GM19025 (cell line): ENCODE data around the gene HCFC1R1.
"Not testable (repeated sequence)": the region's sequence is repeated elsewhere in the genome, so short reads cannot be mapped to it uniquely, and the experiment has no call there.

Experiments
- ATAC-seq: cut with Tn5 transposase; IDR thresholded peaks from one replicate; pipeline ENCODE4 v1.9.1; 2021; ENCODE audit warnings: mild to moderate bottlenecking, low read depth, moderate library complexity; ENCODE audit not compliant: unreplicated experiment

The HCFC1R1 gene

DNA sequence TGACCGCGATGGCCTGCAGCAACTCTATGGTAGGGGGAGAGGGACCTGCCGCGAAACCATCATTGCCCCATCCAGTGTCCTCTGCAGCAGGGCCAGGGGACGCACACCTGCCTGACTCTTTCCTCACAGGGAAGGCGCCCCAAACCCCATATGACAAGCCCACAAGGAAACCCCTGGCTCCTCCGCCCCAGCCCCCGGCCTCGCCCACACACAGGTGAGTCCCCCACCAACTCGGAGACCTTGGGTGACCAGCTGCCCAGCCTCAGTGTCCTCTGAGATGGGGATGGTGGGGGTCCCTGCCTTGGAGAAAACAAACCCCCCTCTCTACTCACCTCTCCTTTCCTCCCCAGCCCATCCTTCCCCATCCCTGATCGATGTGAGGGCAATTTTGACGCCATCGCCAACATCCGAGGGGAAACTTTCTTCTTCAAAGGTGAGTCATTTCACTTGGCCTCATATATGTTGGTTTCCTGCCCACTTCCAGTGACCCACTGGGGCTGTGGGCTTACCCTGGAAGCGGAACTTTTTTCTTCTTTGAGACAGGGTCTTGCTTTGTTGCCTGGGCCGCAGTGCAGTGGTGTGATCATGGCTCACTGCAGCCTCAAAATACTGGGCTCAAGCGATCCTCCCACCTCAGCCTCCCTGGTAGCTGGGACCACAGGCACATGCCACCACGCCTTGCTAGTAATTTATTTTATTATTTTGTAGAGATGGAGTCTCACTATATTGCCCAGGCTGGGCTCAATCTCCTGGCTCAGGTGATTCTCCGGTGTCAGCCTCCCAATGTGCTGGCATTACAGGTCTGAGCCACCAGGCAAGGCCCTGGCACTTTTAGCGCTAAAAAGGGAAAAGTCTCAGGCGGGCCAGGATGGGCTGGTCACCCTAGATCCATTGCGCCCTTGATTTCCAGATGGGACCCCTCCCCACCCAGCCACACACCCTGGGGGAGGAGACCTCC lies 33.7 kb upstream of the HCFC1R1 start:
- ATAC-seq, result no peak

DNA sequence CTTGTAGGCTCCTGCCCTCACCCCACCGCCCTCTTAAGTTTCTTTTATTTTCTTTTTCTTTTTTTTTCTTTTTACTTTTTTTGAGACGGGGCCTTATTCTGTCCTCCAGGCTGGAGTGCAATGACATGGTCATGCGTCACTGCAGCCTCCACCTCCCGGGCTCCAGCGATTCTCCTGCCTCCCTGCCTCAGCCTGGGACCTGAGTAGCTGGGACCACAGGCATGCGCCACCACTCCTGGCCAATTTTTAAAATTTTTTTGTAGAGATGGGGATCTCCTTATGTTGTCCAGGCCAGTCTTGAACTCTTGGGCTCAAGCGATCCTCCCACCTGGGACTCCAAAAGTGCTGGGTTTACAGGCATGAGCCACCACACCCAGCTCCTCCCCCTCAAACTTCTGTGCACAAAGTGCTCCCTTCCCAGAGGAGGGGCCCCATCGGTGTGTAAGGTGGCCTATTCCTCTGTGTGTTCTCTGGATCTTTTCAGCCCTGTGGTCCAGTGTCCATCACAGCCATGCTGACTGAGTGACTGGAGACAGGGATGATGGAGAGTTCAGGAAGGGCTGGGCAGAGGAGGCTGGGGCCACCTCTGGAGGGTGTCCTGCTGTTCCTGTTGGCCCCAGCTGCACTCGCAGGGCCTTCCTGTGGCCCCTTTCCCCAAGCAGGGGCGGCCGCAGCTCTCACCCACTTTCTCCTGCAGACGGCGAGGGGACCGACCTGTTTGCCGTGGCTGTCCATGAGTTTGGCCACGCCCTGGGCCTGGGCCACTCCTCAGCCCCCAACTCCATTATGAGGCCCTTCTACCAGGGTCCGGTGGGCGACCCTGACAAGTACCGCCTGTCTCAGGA lies 32.8 kb upstream of the HCFC1R1 start:
- no peak for ATAC-seq

DNA sequence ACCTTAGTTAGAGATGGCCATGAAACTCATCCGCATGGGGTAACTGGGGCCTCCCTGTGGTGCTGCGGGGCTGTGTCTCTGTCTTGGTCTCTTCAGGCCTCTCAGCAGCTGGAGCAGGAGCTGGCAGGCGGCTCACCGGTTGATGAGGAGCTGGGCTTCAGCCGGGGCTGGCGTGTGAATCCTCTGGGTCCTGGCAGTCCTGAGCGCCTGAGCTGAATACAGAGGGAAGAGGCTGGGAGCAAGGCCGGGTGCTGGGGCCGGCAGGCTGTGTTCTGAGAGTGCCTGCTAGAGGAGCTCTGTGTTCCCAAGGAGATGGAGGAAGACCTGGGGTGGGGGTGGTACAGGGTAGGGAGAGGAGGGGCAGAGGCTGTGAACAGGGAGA lies 32.0 kb upstream of the HCFC1R1 start:
- not testable (repeated sequence) for ATAC-seq

DNA sequence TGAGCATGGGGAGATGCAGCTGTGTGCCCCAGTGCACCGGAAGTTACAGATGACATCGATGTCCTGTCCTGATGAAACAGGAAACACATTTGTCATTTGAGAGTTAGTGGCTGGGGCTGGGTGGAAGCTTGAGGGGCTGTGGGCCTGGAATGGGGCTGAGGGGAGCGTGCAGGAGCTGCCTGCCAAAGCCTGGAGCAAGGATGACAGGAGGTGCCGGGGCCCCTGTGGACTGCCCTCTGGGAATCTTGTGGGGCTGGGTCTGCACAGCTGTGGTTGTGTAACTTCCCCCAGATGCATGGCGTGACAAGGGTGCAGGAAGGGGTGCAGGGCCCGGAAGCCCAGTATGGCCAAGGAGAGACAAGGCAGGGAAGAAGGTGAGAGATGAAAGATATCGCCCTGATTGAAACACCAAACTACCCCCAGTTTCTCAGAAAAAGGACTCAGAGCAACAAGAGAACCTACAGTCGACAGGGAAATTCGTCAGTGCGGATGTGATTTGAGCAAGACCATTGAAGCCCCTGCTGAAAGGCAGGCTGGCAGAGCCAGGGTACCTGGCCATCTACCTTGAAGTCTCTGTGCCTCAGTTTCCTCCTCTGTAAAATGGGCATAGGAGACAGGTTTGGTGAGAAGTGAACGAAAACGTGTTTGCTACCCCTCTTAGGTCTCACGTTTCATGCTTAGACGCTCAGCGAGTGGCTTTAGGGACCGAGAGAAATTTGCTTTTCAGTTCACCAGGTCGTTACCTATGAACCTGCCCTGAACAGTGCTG lies 31.4 kb upstream of the HCFC1R1 start:
- no peak for ATAC-seq

DNA sequence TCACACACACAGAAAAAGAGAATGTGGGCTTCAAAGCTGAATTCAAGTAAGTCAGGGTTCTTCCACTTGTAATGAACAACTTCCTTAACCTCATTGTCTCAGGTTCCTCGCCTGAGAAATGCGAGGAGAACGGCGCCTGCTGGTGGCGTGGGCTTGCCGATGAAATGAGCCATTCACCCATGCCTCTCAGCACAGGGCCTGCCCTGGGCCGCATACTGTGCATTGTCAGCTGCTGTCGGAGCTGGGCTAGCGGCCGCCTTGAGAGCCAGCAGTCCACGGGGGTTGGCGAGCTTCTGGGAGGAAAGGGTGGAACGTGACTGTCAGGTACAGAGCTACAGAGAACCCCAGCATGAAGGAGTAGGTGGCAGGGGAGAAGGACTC lies 29.6 kb upstream of the HCFC1R1 start:
- ATAC-seq, result not testable (repeated sequence)

DNA sequence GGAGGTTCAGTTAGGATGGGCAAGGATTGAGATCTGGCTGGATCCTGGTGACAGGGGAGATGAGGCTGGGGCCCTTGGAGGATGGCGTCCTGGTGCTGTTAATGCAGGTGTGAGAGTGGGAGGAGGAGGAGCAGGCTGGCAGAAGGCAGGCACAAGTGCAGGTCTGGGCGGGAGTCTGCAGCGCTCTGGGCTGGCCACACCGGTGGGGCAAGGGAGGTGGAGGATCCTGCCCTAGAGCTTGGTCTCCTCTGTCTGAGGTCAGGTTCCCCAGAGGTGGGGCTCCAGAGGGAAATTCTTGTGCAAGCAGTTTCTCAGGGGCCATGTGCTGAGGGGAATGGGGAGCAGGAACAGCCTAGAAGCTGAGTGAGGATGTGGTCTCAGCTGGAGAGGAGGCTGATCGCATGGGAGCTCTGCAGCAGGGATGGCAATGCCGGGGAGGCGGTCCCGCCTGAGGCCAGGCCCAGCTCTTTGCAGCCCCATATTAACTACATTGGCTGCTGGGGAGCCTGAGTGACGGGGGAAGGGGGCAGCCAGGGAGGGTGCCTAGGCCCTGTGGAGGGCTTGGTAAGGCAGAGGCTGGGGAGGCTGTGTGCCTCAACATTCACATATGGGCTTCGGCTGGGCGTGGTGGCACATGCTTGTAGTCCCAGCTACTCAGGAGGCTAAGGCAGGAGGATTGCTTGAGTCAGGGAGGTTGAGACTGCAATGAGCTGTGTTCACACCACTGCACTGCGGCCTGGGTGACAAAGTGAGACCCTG lies 29.0 kb upstream of the HCFC1R1 start:
- ATAC-seq, result not testable (repeated sequence)

DNA sequence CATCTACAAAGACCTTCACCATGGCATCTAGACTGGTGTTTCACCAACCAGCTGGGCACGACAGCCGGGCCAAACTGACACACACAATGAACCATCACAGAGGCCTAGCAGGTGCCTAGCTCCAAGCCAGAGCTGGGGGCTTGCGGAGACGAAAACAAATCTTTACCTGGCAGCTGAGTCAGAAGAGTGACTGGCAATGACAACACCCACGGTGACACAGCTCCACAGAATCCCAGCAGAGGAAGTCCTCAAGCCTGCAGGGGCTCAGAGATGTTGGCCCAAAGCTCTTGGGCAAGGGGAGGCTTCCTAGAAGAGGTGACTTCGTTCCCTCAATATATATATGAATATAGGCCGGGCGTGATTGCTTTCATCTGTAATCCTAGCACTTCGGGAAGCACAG lies 27.8 kb upstream of the HCFC1R1 start:
- no peak for ATAC-seq

DNA sequence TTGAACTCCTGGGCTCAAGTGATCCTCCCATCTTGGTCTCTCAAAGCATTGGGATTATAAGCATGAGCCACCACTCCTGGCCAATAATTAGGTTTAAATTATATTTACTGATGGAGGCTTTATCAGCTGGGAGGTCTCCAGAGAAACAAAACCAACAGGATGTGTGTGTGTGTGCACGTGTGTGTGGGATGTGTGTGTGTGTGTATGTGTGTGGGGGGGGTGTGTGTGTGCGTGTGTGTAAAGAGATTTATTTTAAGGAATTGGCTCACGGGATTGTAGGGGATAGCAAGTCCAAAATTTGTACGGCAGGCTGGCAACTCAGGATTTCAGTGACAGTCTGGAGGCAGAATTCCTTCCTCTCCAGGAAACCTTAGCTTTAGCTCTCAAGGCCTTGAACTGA lies 27.3 kb upstream of the HCFC1R1 start:
- ATAC-seq, result no peak

DNA sequence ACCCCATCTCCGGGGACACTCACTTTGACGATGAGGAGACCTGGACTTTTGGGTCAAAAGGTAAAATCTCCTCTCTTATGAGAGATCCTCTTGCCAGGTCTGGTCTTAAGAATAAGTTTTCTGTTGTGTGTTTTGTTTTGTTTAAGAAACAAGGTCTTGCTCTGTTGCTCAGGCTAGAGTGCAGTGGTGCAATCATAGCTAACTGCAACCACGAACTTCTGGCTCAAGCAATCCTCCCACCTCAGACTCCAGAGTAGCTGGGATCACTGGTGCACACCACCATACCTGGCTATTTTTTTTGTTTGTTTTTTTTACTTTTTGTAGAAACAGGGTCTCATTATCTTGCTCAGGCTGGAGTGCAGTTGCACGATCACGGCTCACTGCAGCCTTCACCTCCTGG lies 26.7 kb upstream of the HCFC1R1 start:
- no peak for ATAC-seq

DNA sequence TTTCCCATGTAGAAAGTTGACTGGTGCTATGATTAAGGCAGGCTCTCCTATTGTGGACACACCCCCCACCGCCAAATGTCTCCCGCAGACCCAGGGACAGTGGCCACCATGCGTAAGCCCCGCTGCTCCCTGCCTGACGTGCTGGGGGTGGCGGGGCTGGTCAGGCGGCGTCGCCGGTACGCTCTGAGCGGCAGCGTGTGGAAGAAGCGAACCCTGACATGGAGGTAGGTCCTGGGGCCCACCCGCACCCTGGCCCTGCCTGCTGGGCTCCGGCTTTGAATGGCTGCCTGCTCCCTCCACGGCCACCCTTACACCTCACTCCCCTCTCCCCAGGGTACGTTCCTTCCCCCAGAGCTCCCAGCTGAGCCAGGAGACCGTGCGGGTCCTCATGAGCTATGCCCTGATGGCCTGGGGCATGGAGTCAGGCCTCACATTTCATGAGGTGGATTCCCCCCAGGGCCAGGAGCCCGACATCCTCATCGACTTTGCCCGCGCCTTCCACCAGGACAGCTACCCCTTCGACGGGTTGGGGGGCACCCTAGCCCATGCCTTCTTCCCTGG lies 26.3 kb upstream of the HCFC1R1 start:
- no peak for ATAC-seq

DNA sequence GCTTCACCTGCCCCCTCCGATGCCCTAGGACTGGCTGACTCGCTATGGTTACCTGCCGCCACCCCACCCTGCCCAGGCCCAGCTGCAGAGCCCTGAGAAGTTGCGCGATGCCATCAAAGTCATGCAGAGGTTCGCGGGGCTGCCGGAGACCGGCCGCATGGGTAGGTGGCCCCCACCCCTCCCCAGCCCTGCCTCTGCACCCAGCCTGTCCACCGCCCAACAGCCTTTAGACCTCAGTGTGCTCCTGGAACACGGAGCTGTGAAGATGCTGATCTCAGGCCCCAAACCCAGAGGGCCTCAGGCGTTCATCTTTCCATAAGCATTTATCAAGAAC lies 23.6 kb upstream of the HCFC1R1 start:
- ATAC-seq, result no peak

DNA sequence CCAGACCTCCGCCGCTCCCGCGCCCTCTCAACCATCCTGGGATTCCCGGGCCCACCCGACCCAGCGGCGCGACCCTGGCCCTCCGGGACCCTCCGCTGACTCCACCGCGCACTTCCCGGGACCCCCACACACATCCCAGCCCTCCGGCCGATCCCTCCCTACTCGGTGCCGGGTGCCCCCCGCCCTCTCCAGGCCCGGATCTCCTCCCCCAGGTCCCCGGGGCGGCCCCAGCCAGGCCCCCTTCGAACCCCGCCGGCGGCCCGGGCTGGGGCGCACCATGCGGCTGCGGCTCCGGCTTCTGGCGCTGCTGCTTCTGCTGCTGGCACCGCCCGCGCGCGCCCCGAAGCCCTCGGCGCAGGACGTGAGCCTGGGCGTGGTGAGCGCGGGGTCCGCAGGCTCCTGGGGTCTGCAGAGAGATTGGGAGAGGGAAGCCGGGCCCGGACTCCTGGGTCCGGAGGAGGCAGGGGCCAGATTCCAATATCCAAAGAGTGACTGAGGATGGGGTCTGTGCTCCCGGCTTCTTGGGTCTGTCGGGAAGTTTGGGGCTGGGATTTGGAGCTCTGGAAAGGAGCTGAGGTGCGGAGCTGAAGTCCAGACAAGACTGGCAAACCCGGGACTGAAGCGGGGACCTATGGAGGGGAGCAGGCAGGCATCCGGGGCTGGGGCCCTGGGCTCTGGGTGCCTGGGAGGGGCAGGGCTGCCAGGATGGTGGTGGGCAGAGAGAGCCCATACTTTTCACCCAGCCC lies 23.1 kb upstream of the HCFC1R1 start:
- ATAC-seq, result no peak

DNA sequence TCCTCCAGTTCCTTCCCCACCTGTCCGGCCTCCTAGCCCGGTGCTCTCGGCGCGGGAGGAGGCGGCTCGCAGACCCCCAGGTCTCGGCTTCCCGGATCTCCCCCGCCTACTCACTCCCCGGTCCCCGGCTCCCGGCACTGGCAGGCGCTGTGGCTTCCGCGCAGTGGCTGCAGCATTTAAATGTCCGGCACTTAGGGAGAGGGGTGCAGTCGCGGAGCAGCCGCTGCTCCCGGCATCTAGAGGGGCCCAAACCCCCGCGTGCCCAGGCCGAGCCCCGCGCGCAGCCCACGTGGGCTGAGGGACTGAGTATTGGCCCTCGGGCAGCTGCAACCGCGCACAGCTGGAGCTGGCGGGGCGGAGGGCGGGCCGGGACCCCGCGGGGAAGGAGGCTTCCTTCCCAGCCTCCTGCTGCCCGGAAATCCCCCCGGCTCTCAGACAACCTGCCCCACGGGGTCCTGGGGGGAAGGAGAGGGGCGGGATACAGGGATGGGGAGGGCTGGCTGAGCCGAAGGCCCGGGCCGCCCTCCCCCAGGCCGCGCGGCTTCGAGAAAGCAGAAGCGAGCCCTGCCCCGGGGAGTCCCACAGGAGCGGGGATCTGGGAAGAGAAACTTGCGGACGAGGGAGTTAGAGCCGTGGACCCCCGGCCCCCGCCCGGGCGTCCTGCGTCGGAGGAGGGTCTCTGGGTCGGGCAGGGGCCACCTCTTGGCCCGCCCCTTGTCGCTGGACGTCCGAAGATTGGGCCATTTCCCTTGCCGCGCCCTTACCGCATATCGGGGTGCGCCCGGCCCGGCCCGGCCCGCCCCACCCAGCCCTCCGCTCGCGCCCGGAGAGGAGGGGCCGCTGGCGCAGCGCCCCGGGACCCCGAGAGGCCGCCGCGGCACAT lies 22.3 kb upstream of the HCFC1R1 start, which contains the start of gene MMP25:
TSS of gene MMP25 (plus strand) at position 804 of the 883 bp plus-strand sequence. CDS start 357 bp downstream, outside the sequence.
- no peak for ATAC-seq

DNA sequence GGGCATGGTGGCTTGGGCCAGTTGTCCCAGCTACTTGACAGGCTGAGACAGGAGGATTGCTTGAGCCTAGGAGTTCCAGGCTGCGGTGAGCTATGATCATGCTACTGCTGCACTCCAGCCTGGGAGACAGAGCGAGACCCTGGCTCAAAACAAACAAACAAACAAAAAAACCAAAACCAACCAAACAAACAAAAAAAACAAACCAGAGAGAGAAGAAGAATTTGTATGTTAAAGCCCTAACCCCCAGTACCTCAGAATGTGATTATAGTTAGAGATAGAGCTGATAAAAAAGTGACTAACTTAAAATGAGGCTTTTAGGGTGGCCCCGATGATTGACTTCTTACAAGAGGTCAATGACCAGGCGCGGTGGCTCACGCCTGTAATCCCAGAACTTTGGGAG lies 21.0 kb upstream of the HCFC1R1 start:
- no peak for ATAC-seq

DNA sequence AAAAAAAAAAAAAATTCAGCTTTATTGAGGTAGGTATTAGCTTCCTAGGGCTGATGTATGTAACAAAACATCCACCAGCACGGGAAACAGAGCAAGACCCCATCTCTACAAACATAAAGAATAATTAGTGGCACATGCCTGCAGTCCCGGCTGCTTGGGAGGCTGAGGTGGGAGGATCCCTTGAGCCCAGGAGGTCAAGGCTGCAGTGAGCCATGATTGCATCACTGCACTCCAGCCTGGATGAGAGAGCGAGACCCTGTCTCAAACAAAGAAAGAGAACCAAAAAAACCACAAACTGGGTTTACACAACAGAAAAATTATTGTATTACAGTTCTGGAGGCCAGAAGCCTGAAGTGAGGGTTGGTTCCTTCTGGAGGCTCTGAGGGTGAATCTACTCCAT lies 18.6 kb upstream of the HCFC1R1 start:
- ATAC-seq, result no peak

DNA sequence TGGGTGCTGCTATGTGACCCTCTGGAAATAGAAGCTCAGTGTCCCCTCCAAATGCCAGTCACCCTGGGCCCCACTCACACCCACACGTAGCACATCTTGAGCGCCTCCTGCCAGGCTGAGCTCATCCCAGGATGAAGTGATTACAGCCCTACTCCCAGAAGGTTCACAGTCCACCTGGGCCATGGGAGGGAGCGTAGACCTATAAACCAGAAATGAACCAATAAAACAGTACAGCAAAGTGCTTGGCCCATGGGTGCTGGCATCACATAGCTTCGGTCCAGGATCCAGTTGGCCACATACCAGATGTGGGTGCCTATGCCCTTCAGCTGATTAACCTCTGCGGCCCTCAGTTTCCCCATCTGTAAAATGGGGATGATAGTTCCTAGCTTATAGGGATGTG lies 15.2 kb upstream of the HCFC1R1 start:
- ATAC-seq, result no peak

DNA sequence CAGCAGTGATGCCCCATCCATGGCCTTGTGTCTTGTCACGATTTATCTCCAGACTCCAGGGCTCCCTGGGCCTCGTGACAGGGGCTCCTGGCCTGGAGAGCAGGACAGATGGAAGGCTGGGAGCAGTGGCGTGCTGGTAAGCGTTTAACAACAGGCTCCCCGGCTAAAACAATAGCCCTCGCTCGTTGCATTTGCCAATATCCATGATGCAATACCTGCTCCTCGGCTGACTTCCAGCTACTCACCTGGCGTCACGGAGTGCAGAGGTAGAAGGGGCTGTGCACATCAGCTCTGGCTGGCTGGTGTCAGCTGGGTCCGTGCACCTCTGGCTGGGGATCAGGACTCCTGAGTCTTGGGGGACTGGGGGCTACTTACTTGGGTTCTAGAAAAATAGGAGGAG lies 14.5 kb upstream of the HCFC1R1 start:
- no peak for ATAC-seq

DNA sequence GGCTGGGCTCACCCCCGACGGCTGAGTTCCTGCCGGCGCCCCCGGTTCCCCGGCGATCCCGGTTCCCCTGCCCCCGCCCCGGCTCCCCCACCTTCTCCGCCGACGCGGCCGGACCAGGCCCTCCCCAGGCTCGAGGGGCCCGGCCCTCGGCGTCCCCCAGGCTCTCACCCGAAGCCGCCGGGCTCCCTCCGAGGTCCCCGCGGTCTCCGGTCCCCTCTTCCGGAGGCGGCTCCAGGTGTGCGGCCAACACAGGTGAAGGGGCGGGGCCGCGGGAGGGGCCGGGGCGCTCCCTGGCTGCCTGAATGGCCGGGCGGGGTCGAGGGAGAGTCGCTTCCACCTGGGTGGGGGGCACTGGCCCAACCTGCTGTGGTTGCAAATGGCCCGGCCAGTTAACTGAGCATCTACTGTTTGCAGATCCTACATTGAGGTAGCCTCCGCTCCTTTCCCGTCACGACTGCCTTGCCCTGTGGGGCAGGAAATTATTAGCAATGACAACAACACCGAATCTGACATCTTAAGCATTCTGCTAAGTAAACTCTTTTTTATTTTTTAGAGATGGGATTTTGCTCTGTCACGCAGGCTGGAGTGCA lies 13.1 kb upstream of the HCFC1R1 start, which contains the start of gene BICDL2:
TSS of gene BICDL2 (minus strand) at position 219 of the 590 bp plus-strand sequence. CDS start 1,448 bp downstream, outside the sequence.
- no peak for ATAC-seq
